Measurements from ENCODE around the gene SEMA3E. TPM values are rescaled to one million over a fixed set of nuclear protein-coding genes. Genes with fewer than 3 reads are reported as not detected.

SEMA3E gene
- total and polyA plus RNA-seq, 7 donors: under 0.01 to 16.3 (median 7.8) TPM

DNA sequence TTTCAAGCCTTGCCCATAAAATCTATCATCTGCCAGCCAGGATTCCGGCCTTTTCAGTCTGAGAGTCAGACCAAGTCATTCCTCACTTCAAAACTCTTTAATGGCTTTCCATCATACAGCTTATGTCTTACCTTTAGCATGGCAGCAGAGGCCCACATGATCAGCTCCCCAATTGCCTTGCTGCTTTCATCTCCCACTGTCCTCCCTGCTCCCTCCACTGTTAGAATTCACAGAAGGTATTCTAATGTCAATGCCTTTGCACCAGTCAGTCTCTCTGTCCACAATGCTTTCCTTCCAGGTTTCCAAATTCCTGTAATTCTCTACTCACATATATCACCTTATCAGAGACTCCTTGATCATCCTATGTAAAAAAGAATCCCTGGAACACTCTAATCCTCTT lies 37.2 kb downstream of the SEMA3E start:
- Histone ChIP-seq H3K27me3 (no peaks in the 10 kb centered on the region), H3K9me3 (no peaks in the 10 kb centered on the region), H3K4me3 (no peak overlapping the region), H3K4me1 (no peaks in the 10 kb centered on the region), H3K27ac (no peak overlapping the region), H3K36me3 (no peaks in the 10 kb centered on the region)
- DNase-seq: no peak
- WGBS, 2 donors: 92 to 95% methylated on average over 1 of the region's 1 CpG
- intact Hi-C loops (cut with DNase I): no loop called here
- no peak for TF ChIP-seq EP300 (IDR thresholded peaks at IDR 0.05)

DNA sequence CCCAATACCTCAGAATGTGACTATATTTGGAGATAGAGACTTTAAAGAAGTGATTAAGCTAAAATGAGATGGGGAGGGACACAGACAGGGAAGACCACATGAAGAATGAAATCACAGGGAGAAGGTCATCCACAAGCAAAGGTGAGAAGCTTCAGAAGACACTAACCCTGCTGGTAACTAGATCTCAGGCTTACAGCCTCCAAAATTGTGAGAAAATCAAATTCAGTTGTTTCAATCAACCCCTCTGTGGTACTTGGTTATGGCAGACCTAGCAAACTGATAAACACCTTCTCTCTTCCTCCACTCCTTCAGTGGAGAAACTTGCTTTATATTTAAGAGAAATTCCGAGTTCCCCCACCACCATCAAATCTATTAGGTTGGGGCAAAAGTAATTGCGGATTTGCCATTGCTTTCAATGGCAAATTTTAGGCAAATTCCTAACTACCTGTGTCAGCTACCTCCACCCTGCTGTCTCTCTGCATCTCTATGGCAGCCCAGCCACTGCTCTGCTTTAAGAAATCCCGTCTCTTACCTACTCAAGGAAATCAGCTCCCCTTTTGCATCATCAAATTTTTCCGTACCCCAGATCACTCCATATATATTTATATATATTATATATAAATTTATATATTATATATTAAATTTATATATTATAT lies 38.2 kb downstream of the SEMA3E start:
- Histone ChIP-seq H3K9me3 (no peaks in the 10 kb centered on the region), H3K4me1 (no peaks in the 10 kb centered on the region), H3K27me3 (no peaks in the 10 kb centered on the region), H3K36me3 (no peaks in the 10 kb centered on the region), H3K27ac (no peak overlapping the region), H3K4me3 (no peak overlapping the region)
- 74% methylated on average over 4 of the region's 4 CpGs for WGBS, 2 donors
- no peak for DNase-seq
- intact Hi-C loops (cut with DNase I): no loop called here
- TF ChIP-seq POLR2A (IDR thresholded peaks at IDR 0.05) (no peak), POLR2AphosphoS5 (IDR thresholded peaks at IDR 0.05) (no peak), EP300 (IDR thresholded peaks at IDR 0.05) (no peak)
- TF ChIP-seq, protein P1, sequence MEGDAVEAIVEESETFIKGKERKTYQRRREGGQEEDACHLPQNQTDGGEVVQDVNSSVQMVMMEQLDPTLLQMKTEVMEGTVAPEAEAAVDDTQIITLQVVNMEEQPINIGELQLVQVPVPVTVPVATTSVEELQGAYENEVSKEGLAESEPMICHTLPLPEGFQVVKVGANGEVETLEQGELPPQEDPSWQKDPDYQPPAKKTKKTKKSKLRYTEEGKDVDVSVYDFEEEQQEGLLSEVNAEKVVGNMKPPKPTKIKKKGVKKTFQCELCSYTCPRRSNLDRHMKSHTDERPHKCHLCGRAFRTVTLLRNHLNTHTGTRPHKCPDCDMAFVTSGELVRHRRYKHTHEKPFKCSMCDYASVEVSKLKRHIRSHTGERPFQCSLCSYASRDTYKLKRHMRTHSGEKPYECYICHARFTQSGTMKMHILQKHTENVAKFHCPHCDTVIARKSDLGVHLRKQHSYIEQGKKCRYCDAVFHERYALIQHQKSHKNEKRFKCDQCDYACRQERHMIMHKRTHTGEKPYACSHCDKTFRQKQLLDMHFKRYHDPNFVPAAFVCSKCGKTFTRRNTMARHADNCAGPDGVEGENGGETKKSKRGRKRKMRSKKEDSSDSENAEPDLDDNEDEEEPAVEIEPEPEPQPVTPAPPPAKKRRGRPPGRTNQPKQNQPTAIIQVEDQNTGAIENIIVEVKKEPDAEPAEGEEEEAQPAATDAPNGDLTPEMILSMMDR (IDR thresholded peaks at IDR 0.05): no peak

DNA sequence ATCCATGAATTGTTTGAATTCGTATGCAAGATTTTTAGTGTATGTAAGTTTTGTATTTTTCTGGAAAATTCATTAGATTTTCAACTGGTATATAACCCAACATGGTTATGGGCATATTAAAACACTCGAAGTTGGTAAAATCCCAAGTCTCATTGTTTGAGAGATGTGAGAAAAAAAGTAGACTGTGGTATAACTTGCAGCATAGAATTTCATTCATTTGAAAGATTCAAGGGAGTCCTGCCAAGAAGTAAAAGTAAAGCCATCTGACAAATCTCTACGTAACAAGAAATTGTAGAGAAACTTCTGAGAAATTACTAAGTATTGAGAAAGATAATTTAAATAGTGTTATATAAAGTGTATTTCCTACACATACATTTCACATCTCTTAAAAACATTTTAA lies 40.2 kb downstream of the SEMA3E start:
- TF ChIP-seq POLR2AphosphoS5 (IDR thresholded peaks at IDR 0.05) (no peak), EP300 (IDR thresholded peaks at IDR 0.05) (no peak), POLR2A (IDR thresholded peaks at IDR 0.05) (no peak)
- TF ChIP-seq, protein P1 (IDR thresholded peaks at IDR 0.05): no peak
- DNase-seq: no peak
- H3K27ac ChIP-seq: no peak overlapping the region
- intact Hi-C loops (cut with DNase I): no loop called here
- H3K4me3 ChIP-seq: no peak overlapping the region
- H3K36me3 ChIP-seq: no peaks in the 10 kb centered on the region
- H3K4me1 ChIP-seq: no peaks in the 10 kb centered on the region
- WGBS, 2 donors: 75 to 76% methylated on average over 3 of the region's 3 CpGs
- no peaks in the 10 kb centered on the region for H3K27me3 ChIP-seq
- H3K9me3 ChIP-seq: no peaks in the 10 kb centered on the region

DNA sequence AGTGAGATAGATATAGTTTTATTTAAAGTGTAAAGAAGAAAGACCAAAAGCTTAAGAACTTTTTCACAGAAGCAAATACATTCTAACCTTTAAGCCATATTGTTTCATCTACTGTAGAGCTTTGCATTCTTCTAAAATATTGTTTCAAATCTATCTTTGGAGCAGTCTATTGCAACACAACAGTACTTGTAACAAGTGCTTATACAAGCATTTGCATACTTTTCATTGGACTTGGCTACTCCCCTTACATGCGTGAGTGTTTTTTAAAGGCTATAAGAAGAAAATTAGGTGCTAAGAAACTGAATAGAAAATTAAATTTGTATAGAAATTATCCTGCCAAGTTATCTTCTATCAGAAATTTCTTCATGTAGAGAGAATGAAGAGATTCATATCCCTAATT lies 45.3 kb downstream of the SEMA3E start:
- H3K36me3 ChIP-seq: no peaks in the 10 kb centered on the region
- 64 to 76% methylated on average over 1 of the region's 1 CpG for WGBS, 2 donors
- no peaks in the 10 kb centered on the region for H3K9me3 ChIP-seq
- no peak overlapping the region for H3K4me3 ChIP-seq
- H3K27ac ChIP-seq: no peak overlapping the region
- H3K27me3 ChIP-seq: no peaks in the 10 kb centered on the region
- intact Hi-C loops (cut with DNase I): no loop called here
- no peaks in the 10 kb centered on the region for H3K4me1 ChIP-seq
- no peak for DNase-seq
- TF ChIP-seq EP300 (IDR thresholded peaks at IDR 0.05): no peak
- TF ChIP-seq, protein P1 (IDR thresholded peaks at IDR 0.05): no peak
- no peak for TF ChIP-seq POLR2A (IDR thresholded peaks at IDR 0.05)
- no peak for TF ChIP-seq POLR2AphosphoS5 (IDR thresholded peaks at IDR 0.05)

DNA sequence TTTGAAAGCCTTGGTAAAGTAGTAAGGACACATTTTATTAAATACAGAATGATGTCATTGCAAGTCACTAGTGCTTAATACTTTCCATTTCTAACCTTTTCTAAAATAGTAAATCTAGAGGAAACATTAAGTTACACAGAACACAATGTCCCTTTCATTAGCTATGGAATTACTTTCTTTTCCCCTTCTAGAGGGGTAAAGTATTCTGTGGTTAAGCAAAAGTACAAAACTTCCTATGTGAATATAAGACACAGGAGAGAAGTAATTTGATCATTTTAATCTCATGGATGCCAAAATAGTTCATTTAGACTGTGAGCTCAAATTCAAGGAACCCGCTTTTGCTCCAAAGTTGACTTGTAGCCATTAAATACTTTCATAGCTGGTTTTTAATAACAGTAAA lies 49.8 kb downstream of the SEMA3E start:
- no peak for DNase-seq
- Histone ChIP-seq H3K36me3 (no peaks in the 10 kb centered on the region), H3K27me3 (no peaks in the 10 kb centered on the region), H3K27ac (no peak overlapping the region), H3K4me1 (no peaks in the 10 kb centered on the region), H3K9me3 (no peaks in the 10 kb centered on the region), H3K4me3 (no peak overlapping the region)
- WGBS, 2 donors: 93 to 95% methylated on average over 1 of the region's 1 CpG
- intact Hi-C loops (cut with DNase I): no loop called here
- TF ChIP-seq POLR2AphosphoS5 (IDR thresholded peaks at IDR 0.05): no peak
- no peak for TF ChIP-seq POLR2A (IDR thresholded peaks at IDR 0.05)
- no peak for TF ChIP-seq EP300 (IDR thresholded peaks at IDR 0.05)
- TF ChIP-seq, protein P1 (IDR thresholded peaks at IDR 0.05): no peak
